Stimulated activated CD4-positive, alpha-beta T cell treated with anti-CD3 and anti-CD28 coated beads, Interleukin-1b, Interleukin-23, amount 100 ng/mL, for 4 hours (primary cell): Measurements from ENCODE around the gene OSBPL2.

Experiments
- DNase-seq, 2 donors: peaks; one replicate each; pipeline ENCODE4 v3.0.0-alpha.2; 2020; ENCODE audit warnings: low read depth in 2 of 2

The OSBPL2 gene

GRCh38 chr20:62285151-62285550 lies 46.8 kb downstream of the OSBPL2 start:
- no peak for DNase-seq

- DNase-seq = no peak
Observed at GRCh38 chr20:62285722-62286121, 47.4 kb downstream of the OSBPL2 start.

DNA sequence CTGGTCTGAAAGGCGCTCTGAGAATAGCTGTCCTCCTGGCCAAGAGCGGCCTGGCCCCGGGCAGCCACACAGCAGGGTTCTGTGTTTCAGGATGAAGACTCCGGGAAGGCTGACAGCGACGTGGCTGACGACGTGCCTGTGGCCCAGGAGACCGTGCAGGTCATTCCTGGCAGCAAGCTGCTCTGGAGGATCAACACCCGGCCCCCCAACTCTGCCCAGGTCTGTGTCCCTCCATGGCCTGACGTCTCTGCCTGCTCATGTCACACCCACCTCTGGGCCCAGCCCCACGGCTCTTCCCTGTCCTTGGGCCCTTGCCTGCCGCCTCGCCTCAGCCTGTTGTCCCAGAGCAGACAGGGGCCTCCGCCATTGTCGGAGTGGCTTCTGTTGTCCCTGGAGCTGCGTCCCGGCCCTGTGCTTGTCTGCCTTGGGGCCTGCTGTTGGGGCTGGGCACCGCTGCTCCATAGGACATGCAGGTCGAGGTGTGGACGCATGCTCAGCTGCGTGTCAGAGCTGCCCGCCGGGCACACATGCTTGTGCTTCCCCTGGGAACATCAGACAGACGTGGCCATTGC lies 48.3 kb downstream of the OSBPL2 start:
- DNase-seq = no peak

- no peak for DNase-seq
Observed at GRCh38 chr20:62287129-62287528, 48.8 kb downstream of the OSBPL2 start.

- DNase-seq = no peak
Observed at GRCh38 chr20:62287759-62288534, 49.6 kb downstream of the OSBPL2 start.

- DNase-seq = no peak
Observed at GRCh38 chr20:62288535-62289105, 50.3 kb downstream of the OSBPL2 start.

- DNase-seq = no peak
Observed at GRCh38 chr20:62289131-62289530, 50.8 kb downstream of the OSBPL2 start.

GRCh38 chr20:62289898-62290297 lies 51.6 kb downstream of the OSBPL2 start:
- DNase-seq = no peak

DNA sequence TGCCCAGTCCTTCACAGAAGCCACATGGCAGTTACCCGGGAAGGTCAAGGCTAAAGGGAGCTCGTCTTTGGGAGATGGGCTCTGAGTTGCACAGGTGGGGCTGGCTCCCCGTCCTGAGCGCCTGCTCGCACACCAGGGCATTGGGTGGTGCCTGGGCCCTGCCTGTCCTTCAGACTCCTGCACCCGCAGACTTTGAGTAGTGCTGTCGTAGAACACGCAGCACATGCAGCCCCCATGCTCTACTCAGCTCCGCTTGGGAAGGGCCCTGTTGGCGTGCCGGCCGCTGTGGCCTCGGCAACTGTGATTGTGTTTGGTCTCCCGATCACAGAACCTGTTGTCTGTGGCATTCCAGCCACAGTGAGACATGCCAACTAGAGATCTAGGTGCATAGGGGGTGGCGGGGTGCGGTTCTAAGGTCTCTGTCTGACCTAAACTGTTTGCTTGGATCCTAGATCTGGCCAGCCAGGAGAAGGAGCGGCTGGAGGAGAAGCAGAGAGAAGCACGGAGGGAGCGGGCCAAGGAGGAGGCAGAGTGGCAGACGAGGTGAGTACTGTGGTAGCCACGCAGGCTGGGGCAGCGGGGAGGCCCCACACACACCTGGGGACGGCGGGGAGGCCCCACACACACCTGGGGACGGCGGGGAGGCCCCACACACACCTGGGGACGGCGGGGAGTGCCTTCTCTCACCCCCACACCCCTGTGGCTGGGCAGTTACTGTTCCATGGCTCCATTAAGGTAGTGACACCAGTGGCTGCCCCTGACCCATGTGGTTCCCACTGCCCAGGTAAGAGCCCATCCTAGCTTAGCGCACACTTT lies 53.1 kb downstream of the OSBPL2 start:
- DNase-seq = no peak

- DNase-seq = no peak
Observed at GRCh38 chr20:62292108-62292507, 53.8 kb downstream of the OSBPL2 start.

- no peak for DNase-seq
Observed at GRCh38 chr20:62293111-62293784, 54.9 kb downstream of the OSBPL2 start.

GRCh38 chr20:62293946-62294345 lies 55.6 kb downstream of the OSBPL2 start:
- DNase-seq = no peak

GRCh38 chr20:62294516-62294915 lies 56.2 kb downstream of the OSBPL2 start:
- no peak for DNase-seq

DNA sequence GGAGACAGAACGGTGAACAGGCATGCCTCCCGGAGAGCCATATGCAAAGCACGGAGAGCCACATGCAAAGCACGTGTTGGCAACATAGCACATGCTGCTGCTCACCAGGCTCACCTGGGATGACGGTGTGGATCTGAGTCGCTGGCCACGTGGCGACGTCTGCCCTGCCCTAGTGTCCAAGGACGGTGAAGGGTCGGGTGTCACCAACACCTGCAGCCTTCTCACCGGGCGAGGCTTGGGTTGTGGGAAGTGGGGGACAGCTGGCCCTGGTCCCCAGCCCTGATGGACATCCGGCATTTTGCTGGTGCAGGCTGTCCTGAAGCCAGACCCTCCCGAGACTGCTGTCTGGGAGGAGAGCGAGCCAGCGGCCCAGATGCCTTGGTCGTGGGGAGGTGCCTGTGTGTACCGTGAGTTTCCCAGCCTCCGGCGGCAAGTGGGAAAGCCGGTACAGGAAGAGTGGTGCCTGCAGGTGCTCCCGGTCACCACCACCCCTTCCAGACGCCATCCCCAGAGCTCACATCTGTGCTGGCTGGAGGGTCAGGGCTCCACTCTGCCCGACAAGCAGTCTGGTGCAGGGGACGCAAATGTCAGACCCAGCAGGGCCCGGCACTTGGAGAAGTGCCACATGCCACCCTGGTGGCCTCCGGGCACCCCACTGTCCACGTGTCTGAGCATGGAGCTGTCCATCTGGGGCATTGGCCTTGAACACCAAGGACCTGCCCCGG lies 58.6 kb downstream of the OSBPL2 start:
- no peak for DNase-seq

- DNase-seq = no peak
Observed at GRCh38 chr20:62297449-62298227, 59.3 kb downstream of the OSBPL2 start.

GRCh38 chr20:62298577-62299249 lies 60.4 kb downstream of the OSBPL2 start:
- no peak for DNase-seq

GRCh38 chr20:62299666-62300236 lies 61.4 kb downstream of the OSBPL2 start:
- no peak for DNase-seq

DNA sequence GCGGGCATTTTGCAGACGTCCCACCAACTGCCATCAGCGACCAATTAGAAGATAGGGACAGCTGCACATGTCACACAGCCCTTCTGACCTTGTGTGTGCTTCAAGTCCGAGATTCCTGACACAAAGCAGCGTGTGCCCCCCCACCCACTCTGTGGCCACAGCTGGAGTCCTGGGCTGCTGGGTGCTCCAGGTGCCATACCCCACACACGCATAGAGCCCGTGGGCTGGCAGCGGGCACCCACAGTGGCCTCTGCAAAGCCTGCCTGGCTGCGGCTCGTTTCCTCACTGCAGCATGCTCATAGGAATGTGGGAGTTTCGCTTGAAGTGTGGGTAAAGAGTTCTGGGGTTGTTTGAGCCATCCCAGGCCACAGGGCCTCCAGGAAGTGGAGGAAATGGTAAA lies 62.0 kb downstream of the OSBPL2 start:
- no peak for DNase-seq

DNA sequence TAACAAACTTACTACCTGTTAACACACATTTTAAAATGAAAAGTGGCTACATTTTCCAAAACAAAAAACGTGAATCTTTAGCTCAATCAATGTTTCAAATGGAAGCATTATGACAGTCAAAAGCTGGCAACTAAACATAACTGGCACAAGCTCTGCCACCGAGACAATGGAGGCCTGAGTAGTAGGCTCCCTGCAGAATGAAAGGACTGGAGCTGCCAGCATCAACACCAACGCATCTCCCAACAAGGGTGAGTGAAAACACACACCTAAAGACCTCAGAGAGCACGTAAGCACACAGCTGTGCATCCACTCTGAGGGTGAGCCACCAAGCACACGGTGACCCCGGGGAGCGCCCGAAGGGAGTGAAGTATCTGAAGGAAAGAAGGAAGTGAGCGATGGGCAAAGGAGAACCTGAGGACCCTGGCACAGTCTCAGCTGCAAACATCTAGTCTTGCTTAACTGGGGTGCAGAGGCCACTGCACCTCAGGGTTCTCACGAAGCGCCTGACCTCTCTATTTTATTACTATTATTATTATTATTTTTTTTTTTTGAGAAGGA lies 62.9 kb downstream of the OSBPL2 start:
- DNase-seq = no peak
